Fibroblast of gingiva (primary cell): ENCODE measurements around the gene GH2.
"Not testable (repeated sequence)": the region's sequence is repeated elsewhere in the genome, so short reads cannot be mapped to it uniquely, and the experiment has no call there.

Experiments
- DNase-seq: peaks from one replicate; pipeline ENCODE4 v3.0.0-alpha.2; 2011; ENCODE audit warnings: low read depth

GH2 gene

DNA sequence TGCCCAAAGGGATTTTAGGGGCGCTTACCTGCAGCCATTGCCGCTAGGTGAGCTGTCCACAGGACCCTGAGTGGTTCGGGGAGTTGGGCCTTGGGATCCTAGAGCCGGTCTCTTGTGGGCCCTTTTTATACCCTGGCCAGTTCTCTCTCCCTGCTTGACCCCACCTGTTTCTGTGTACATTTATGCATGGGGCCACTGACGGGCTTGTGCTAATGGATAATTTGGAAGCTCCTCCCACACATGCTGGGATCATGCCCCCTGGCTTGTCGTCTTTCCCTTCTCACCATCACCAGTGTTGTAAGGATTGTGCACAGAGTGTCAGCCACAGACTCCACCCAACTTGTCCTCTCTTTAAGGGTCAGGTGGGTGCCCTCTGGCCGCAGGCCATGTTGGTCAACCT, 8.2 kb downstream of the GH2 start, which contains the start of gene CSH2:
TSS of gene CSH2 (minus strand) at position 101 of the 400 bp plus-strand sequence. CDS start at position 38, 63 bp downstream.
- not testable (repeated sequence) for DNase-seq

DNA sequence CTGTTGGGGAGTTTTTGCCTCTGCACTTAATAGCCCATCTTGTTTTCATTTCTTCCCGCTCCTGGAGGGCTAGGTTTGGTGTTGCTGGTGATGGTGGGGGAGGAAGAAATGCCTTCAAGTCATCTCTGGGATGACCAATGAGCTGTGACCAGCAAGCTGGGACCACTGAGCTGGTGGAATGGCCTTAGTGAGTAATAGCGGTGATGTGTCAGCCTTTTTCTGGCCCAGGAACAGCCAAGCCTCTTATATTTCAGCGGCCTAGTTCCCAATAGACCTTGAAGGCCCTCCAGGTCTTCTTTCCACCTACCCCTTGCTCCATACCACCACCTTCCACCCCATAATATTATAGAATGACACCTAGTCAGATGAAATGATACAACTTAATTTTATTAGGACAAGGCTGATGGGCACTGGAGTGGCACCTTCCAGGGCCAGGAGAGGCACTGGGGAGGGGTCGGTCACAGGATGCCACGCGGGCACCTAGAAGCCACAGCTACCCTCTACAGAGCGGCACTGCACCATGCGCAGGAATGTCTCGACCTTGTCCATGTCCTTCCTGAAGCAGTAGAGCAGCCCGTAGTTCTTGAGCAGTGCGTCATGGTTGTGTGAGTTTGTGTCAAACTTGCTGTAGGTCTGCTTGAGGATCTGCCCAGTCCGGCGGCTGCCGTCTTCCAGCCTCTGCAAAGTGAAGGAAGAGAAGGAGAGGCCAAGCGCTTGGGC, 9.9 kb downstream of the GH2 start:
- not testable (repeated sequence) for DNase-seq

DNA sequence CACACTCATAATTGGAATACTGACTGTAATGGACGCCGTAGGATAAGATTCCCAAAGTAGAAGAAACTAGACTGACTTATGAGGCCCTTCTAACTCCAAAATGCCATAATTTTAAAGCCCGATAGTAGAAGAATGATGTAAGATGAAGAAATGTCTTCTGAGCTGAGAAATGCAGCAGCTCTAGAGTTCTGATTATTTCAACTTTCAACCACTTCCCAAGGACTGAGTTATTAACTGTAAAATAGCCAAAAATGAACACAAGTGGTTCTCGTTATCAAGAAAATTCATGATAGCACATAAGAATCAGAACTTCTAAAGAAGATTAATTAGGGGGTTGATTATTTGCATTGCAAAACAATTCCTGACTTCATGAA, 11.5 kb downstream of the GH2 start:
- not testable (repeated sequence) for DNase-seq

DNA sequence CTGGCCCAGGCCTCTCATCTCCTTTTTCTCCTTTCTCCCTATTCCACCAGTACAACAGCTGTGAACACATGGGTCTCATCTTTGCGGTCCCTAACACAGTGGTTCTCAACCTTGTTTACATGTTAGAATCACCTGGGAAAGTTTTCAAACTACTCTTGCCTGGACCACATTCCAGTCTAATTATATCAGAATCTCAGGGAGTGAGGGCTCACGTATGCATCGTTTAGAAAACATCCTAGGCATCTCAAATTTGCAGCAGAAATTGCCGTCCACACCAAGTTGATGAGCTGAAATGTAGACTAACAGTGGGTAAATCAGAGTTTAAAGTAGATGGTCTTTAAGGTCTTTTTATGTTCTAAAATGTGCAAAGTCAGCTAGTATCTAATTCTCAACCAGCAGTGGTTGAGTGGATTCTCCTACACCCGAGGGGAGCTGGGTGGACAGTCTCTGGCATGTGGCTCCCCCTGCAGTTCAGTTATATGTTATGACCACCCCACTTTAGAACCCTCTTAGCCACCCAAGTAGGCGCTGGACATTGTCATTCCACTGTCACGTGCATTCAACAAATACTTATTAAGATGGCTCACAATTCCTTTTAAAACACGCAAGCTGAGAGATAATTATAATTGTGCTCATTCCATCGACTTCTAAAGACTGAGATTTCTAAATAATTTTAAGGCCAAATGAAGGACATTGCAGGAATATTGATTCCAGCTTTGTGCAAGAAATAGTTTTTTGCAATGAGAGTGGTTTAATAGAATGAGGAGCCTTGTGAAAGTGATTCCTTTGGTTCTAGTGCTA, 12.1 kb downstream of the GH2 start:
- DNase-seq = not testable (repeated sequence)

DNA sequence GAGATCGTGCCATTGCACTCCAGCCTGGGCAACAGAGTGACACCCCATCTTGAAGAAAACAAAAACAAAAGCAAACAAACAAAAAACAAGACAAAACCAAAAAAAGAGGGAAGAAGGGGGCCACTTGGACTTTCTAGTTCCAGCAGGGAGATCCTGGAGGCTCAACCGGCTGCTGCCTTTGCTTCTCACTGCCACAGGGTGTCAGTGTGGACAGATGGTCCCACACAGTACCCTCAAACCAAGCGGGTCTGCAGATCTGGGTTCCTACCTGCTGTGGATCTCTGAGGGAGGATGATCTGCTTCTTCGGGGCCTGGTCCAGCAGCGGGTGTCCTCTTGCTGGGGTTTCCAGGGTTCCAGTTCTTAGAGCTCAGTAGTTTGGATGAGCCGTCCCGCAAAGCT, 15.1 kb downstream of the GH2 start:
- DNase-seq = not testable (repeated sequence)

DNA sequence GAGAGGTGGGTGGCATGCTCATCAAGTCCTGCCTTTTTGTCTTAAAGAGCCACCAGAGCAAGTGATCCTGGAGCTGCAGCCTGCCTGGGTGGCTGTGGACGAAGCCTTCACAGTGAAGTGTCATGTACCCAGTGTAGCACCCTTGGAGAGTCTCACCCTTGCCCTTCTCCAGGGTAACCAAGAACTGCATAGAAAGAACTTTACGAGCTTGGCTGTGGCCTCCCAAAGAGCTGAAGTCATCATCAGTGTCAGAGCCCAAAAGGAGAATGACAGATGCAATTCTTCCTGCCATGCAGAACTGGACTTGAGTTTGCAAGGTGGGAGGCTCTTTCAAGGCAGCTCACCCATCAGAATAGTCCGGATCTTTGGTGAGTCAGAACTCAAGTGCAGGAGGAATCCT, 22.5 kb downstream of the GH2 start:
- no peak for DNase-seq

DNA sequence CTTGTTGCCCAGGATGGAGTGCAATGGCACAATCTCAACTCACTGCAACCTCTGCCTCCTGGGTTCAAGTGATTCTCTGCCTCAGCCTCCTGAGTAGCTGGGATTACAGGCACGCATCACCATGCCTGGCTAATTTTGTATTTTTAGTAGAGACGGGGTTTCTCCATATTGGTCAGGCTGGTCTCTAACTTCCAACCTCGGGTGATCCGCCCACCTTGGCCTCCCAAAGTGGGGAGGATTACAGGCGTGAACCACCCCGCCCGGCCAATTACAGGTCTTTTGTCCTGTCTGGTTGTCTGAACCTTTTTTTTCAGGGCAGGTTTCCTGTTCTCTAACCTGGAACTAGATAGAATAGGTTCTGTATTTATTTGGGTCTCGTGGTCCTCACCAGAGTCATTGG, 25.3 kb downstream of the GH2 start:
- not testable (repeated sequence) for DNase-seq

DNA sequence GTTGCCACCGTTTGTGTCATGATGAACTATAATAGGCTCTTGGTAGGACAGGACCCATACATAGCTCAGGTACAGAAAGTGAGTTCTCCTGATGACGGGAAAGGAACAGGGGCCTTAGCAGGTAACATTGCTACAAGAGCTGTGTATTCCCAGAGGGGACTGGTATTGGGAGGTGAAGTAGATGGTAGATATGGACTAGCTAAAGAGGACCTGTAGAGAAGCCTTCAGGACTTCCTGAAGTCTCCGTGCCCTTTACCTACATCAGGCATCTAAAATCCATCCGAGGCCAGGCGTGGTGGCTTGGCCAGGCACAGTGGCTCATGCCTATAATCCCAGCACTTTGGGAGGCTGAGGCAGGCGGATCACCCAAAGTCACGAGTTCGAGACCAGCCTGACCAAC, 26.6 kb downstream of the GH2 start:
- no peak for DNase-seq

DNA sequence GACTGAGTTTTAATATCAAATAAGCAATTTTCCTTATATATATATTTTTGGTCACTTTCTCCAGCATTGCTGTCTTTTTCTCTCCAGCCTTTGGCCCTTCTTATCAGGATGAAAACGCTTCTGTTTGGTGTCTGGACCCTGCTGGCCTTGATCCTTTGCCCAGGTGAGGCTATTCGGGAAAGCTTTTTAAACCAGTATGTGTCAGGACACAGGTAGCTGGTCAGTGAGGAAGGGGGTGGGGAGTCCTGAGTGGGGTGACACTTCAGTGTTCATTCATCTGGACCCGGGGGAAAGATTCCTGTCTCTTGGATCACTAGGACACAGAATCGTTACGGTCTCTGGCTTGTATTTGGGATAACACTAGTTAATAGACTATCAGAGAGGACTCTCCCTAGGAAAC, 27.0 kb downstream of the GH2 start:
- DNase-seq = no peak

DNA sequence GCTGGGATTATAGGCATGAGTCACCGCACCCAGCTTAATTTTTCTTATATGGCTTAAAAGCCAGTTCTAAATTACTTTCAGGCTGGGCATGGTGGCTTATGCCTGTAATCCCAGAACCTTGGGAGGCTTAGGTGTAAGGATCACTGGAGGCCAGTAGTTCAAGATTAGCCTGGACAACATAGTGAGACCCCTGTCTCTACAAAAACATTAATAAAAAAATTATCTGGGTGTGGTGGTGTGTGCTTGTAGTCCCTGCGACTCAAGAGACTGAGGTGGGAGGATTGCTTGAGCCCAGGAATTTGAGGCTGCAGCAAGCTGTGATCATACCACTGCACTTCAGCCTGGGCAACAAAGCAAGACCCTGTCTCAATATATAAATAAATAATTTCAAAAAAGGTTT, 28.5 kb downstream of the GH2 start:
- DNase-seq = no peak

DNA sequence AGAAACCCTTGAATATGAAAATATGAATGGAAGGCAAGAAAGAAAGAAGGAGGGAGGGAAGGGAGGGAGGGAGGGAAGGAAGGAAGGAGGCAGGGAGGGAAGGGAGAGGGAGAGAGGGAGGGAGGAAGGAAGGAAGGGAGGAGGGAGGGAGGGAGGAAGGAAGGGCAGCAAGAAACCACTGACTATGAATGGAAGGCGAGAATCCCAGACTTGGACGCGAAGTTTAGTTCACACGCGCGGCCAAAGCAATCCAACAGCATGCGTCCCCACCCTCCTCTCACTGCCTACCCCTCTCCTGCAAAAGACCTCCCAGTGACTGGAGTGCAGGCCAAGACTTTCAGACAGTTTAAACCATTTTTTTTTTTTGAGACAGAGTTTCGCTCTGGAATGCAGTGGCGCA, 31.3 kb downstream of the GH2 start:
- no peak for DNase-seq

DNA sequence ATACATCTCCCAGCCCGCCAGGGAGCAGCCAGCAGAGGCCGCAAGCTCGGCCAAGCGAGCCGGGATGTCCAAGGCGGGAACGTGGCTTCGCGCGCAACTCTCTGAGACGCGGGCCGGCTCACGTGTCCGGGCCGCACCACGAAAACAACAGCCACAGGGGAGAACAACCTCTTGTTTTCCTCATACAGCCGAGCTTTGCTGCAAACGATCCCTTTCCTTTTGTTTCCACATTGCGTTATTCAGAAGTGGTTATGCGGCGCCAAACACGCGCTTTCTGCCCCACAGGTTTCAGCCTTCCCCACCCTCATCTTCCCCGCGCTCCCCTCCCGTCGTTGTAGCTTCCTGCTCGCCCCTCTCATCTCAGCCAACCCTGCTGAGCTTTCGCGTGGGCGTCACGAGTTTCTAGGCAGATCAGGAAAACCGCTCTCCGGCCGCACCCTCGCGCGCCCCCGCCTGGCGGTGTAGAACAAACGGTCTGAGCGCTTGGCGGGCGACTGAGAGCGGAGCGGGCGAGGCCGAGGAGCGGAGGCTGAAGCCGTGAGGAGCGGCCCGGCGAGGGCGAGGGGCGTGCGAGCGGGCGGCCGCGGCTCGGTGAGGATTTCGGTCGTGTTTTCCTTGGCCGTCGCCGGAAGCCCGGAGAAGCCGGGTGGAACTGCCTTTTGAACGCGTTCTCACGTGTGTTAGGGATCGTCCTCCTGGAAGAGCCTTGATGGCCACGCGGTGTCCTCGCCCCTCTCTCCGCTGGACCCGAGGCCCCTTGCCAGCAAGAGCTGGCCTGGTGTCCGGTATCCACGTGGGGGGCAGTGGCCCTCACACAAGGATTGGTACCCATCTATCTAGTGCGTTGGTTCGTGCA, 32.7 kb downstream of the GH2 start:
- peak; percentile 84 for DNase-seq

DNA sequence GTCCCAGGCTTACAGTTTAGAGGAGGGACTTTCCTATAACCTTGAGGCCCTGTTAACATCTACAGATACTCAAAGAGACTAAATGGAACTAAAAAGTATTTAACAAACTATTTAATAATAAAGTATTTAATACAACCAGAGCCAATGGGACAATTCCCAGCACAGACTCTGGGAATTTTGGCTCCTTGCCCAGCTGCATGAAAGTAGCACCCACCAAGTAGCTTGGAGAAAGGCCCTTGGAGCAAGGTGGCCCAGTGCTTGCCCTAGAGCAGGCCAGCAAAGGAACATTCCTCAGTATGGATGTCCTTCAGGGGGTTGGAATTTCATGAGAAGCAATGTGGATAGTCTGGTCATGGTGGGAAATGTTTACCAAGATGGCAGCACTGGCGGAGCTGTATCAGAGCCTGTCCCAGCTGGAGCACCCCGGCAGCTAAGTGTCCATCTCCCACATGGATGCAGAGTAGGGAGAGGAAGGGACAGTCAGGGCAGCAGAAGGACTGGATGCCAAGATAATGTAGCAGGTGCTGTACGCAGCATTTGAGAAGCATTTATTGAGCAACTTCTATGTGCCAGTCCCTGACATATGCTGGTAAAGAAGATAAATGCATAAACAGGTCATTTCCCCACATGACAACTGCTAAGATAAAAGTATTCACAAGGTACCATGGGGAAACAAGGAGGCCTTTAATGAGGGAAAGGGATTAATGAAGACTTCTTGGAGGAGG, 34.1 kb downstream of the GH2 start:
- no peak for DNase-seq

DNA sequence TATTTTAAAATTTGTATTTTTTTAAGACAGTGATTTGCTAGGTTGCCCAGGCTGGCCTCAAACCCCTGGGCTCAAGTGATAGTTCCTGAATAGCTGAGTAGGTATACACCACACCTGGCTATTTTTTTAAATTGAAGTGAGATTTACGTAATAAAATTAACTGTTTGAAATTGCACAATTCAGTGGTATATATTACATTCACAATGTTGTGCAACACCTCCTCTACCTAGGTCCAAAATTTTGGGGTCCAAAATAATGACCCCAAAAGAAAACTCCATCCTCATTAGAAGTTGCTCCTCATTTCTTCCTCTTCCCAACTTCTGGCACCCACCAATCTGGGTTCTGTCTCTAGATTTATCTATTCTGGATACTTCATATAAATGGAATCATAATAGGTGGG, 36.2 kb downstream of the GH2 start:
- no peak for DNase-seq

DNA sequence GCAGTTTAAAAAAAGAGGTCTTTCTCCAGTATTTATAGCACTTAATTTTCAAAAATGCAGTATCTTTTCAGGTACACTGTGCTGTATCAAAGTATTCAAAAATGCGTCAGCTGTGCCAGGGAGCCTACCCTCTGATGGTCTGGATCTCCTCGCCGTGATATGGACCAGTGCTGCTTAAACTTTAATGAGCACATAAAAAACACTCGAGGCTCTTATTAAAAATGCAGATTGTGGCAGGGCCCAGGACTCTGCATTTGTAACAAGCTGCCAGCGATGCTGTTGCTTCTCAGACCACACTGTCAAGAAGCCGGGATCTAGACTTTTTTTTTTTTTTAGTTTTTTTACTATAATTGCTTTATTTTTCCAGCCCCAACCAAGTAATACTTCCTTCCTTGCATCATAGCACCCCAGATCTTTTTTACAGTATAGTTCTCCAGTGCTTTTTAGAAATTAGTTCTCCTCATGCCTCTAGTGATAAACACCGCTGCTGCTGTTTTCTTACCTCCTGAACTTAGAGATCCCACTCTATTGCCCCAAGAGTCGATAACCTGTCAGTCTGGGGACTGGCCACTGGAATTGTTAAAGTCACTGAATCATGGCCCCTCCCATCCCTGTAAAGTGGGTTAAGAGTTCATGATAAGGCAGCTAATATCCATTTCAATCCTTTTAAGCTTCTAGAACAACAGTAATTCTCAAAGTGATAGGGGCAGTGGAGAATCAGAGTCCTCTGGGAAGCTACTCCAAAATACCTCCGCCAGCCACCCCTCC, 37.6 kb downstream of the GH2 start:
- DNase-seq = no peak

DNA sequence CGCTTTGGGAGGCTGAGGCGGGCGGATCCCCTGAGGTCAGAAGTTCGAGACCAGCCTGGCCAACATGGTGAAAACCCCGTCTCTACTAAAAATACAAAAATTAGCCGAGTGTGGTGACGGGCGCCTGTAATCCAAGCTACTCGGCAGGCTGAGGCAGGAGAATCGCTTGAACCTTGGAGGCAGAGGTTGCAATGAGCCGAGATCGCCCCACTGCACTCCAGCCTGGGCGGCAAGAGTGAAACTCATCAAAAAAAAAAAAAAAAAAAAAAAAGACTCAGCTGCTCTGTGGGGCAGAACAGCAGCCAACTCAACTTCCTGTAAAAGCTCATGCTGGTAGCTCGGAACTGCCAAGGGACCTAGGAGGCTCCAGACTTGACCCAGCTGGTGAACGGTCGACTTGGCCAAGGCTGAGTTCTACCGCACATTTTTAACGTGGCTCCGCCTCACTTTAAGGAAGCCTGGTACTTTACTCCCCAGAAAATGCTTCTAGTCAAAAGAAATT, 38.3 kb downstream of the GH2 start:
- DNase-seq = peak; percentile 75

DNA sequence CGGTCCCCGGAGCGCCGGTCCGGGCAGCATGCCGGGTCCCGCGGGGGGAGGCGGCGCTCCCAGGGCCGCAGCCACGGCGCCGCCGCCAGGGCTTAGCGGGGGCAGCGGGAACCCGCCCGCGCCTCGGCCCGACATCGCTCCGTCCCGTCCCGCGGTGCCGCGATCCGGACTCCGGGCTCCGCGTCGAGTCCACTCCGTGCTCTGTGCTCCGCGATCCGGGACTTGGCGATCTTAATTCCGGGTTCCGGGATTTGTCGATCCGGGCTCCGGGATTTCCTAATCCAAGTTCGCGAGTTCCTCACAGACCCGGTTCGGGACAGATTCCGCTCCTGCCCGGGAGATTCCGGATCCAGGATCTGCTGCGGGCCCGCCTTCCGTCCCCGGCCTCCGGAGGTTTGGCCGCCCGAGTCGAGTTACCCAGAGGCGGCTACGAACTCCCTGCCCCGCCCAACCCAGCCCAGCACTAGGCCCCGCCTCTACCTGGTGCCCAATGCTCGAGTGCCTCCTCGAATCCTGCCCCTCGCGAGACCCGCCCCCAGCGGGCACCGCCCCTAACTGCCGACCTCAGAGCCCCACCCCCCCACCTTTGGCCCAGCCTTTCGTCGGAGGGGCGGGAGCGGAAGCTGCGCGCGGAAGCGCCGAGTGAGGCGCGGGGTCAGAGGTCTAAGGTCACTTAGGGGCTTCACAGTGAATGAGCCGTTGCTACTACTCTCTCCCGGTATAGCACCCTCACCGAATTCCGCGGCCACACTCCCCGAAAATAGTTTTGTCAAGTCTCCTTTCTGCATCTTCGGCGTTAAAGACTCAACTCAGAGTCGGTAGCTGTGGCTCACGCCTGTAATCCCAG, 39.0 kb downstream of the GH2 start, which contains the start of gene SMARCD2:
TSS of gene SMARCD2 (minus strand) at position 146 of the 847 bp plus-strand sequence. CDS start at position 135, 11 bp downstream.
- DNase-seq = peak; percentile 100

DNA sequence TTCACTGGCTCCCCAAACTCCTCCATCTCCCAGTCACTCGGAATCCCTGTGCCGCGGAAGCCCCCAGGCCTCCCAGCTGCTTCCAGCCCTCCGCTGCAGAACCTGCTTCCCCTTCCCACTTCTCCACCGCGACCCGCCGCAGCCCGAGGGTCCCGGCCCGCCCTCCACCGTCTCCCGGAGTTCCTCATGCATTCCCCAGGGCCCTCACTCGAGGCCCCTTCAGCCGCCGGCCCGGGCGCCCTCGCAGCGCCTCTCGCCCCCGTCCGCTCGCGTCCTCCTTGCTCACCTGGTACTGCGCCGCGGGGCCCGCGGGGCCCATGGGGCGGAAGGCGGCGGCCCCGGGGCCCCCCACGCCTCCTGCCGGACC, 39.6 kb downstream of the GH2 start:
- no peak for DNase-seq

DNA sequence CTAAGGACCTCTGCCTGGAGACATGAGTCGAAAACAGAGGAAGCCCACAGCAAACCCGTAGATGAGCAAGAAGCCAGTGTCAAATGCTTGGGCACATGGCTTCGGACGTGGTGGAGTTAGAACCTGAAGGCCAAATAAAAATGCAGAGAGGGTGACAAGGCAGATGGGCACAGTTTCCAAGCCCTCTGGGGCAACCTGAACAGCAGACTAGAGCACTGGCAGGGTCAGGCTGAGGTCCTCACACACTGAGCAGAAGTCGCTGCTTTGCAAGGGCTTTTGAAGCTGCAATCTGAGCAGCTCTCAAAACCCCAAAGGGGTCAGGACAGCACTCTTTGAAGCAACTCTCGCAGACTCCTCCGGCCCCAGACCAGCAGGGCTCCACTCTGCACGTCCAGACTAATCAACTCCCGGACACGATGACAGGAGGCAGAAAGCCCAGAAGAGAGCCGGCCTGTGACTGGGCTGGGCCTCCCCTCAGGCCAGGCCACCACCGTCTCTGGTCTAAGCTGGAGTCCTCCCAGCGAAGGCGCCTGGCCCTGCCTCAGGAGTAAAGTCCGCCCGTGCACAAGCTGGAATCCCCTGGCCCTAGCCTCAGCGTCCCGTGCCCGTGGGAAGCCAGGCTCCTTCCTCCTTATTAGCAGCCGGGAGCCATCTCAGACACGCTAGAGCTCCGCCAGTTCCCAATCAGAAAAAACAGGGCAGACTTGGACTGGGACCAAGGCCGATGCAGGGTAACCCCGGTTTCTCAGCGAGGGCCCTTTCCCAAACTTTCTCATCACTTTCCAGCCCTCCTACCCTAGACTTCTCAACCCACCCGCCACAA, 40.2 kb downstream of the GH2 start:
- peak; percentile 68 for DNase-seq
